ENCODE results near the gene ADAM15. TPM values are rescaled to one million over a fixed set of nuclear protein-coding genes. Genes with fewer than 3 reads are reported as not detected.
A peak's percentile ranks its signal among the peaks of the same experiment; 100 is the strongest.

Gene ADAM15
- total and polyA plus RNA-seq, 2 donors (not counting 3 experiments of a cell fraction or from before 2014, with no cell fraction given), result 295 to 299 TPM

- Histone ChIP-seq H3K9me1 (replicated peaks; ENCODE audit: control insufficient read depth, extremely low read depth, insufficient read depth, low read length) (no peaks in the 10 kb centered on the region), H3K9me3 (replicated peaks; ENCODE audit: control insufficient read depth, insufficient read depth, low read length) (no peaks in the 10 kb centered on the region), H3K4me2 (ENCODE audit: insufficient read depth, low read length) (peak overlapping the region; percentile 87), H3K27ac (ENCODE audit: insufficient read depth, low read depth, low read length) (peak overlapping the region; percentile 73), H3K27me3 (ENCODE audit: control insufficient read depth in 2 of 2, insufficient read depth in 2 of 2, low read length in 2 of 2) (no peaks in the 10 kb centered on the region), H3K9ac (replicated peaks; ENCODE audit: extremely low read depth, insufficient read depth, low read length) (peak overlapping the region; percentile 30), H2AFZ (ENCODE audit: low read depth, low read length) (peak overlapping the region; percentile 35), H3K79me2 (ENCODE audit: control insufficient read depth, insufficient read depth, low read length) (peaks cover 13% of the 10 kb centered on the region), H3K36me3 (ENCODE audit: control insufficient read depth in 2 of 2, extremely low read depth in 1 of 2, insufficient read depth in 2 of 2, low read length in 2 of 2) (no peaks in the 10 kb centered on the region), H3K4me3 (replicated peaks in 1 of 3; ENCODE audit: insufficient read depth in 1 of 3, low read depth in 1 of 3, low read length in 3 of 3) (peak overlapping the region; percentile 57 to 94 (median 61)), H4K20me1 (replicated peaks; ENCODE audit: control insufficient read depth, extremely low read depth, insufficient read depth, low read length) (no peaks in the 10 kb centered on the region), H3K4me1 (ENCODE audit: control insufficient read depth, extremely low read depth, insufficient read depth, low read length) (peaks cover 25% of the 10 kb centered on the region)
- intact Hi-C loops (cut with micrococcal nuclease) (loop anchor here (1.0 to 5.0 kb wide), 2 partner anchors 60 to 444 kb away; partner anchors contain the start of gene UBE2Q1), dilution Hi-C loops (cut with MboI; ENCODE audit: extremely low pct_ligation_motif_present, low sequenced_read_pairs) (no loop called here)
- CTCF ChIA-PET, result interaction anchor here (3.1 to 6.5 kb wide), 4 partner anchors 13 to 64 kb away, joined by 12 to 87 read pairs (median 47); partner anchors contain the start of genes ADAM15, CKS1B, PMVK and SHC1
- TF ChIP-seq POLR2AphosphoS5 (IDR thresholded peaks at IDR 0.05; ENCODE audit: insufficient read depth, low read depth, low read length) (no peak), EZH2 (IDR thresholded peaks at IDR 0.05; ENCODE audit: borderline replicate concordance, low read depth, low read length, severe bottlenecking) (no peak), JUN (IDR thresholded peaks at IDR 0.05; ENCODE audit: borderline replicate concordance, insufficient read depth, insufficient read length, low read depth) (no peak), MYC (IDR thresholded peaks at IDR 0.05; ENCODE audit: low read depth, low read length) (no peak), FOS (IDR thresholded peaks at IDR 0.05; ENCODE audit: borderline replicate concordance, insufficient read depth, low read length) (no peak), POLR2A (IDR thresholded peaks at IDR 0.05; ENCODE audit: low read depth, low read length) (no peak)
- BruUV-seq (replicated peaks), result no TSS peak
- FAIRE-seq (no peak), DNase-seq (ENCODE audit: low read depth, low spot score) (peak; percentile 62)
- POLR2A ChIA-PET, result interaction anchor here (1.0 kb wide), 1 partner anchor 29 kb away, joined by 3 read pairs; no protein-coding TSS in a partner anchor
Measured at GRCh38 chr1:155001425-155001674, 49.8 kb upstream of the ADAM15 start.

- Histone ChIP-seq H3K9ac (replicated peaks; ENCODE audit: extremely low read depth, insufficient read depth, low read length) (peak overlapping the region; percentile 40), H3K9me3 (replicated peaks; ENCODE audit: control insufficient read depth, insufficient read depth, low read length) (no peaks in the 10 kb centered on the region), H3K4me1 (ENCODE audit: control insufficient read depth, extremely low read depth, insufficient read depth, low read length) (peaks cover 25% of the 10 kb centered on the region), H3K4me2 (ENCODE audit: insufficient read depth, low read length) (peak overlapping the region; percentile 87), H3K36me3 (ENCODE audit: control insufficient read depth in 2 of 2, extremely low read depth in 1 of 2, insufficient read depth in 2 of 2, low read length in 2 of 2) (no peaks in the 10 kb centered on the region), H3K27ac (ENCODE audit: insufficient read depth, low read depth, low read length) (peak overlapping the region; percentile 26), H3K9me1 (replicated peaks; ENCODE audit: control insufficient read depth, extremely low read depth, insufficient read depth, low read length) (no peaks in the 10 kb centered on the region), H3K27me3 (ENCODE audit: control insufficient read depth in 2 of 2, insufficient read depth in 2 of 2, low read length in 2 of 2) (no peaks in the 10 kb centered on the region), H2AFZ (ENCODE audit: low read depth, low read length) (peak overlapping the region; percentile 93), H4K20me1 (replicated peaks; ENCODE audit: control insufficient read depth, extremely low read depth, insufficient read depth, low read length) (no peaks in the 10 kb centered on the region), H3K79me2 (ENCODE audit: control insufficient read depth, insufficient read depth, low read length) (peaks cover 16% of the 10 kb centered on the region), H3K4me3 (replicated peaks in 1 of 3; ENCODE audit: insufficient read depth in 1 of 3, low read depth in 1 of 3, low read length in 3 of 3) (peak overlapping the region; percentile 57 to 94 (median 61))
- DNase-seq (ENCODE audit: low read depth, low spot score) (peak; percentile 99), FAIRE-seq (peak; percentile 99)
- dilution Hi-C loops (cut with MboI; ENCODE audit: extremely low pct_ligation_motif_present, low sequenced_read_pairs), result no loop called here
- intact Hi-C loops (cut with micrococcal nuclease), result loop anchor here (1.0 to 5.0 kb wide), 9 partner anchors 15 to 445 kb away; partner anchors contain the start of genes ADAM15, PBXIP1 and UBE2Q1
- CTCF ChIA-PET, result interaction anchor here (3.1 to 6.5 kb wide), 4 partner anchors 13 to 65 kb away, joined by 12 to 87 read pairs (median 47); partner anchors contain the start of genes ADAM15, CKS1B, PMVK and SHC1
- POLR2A ChIA-PET, result interaction anchor here (1.0 kb wide), 1 partner anchor 29 kb away, joined by 3 read pairs; no protein-coding TSS in a partner anchor
- TF ChIP-seq CTCF (IDR thresholded peaks at IDR 0.05; ENCODE audit: extremely low read depth in 1 of 2, insufficient read depth in 1 of 2, low read depth in 1 of 2, low read length in 2 of 2) (peak; percentile 12 to 63), FOS (IDR thresholded peaks at IDR 0.05; ENCODE audit: borderline replicate concordance, insufficient read depth, low read length) (no peak)
- BruUV-seq (replicated peaks), result no TSS peak
Measured at GRCh38 chr1:155001675-155002463, 49.2 kb upstream of the ADAM15 start.

Data from endothelial cell of umbilical vein (primary cell).